A549 (cell line): ENCODE data around the gene NDFIP1.

ENCODE experiments used
- JUN ChIP-seq, 2 experiments: fragments of >200 bp; sonication (Bioruptor Twin); formaldehyde crosslinking; IDR thresholded peaks; 2 replicates in 1 of 2; 3 replicates in 1 of 2; pipeline ENCODE4 v1.6.1; 2016 to 2017
- TF ChIP-seq, protein P1 (sequence below): fragments of >200 bp; sonication (Bioruptor Twin); formaldehyde crosslinking; IDR thresholded peaks from 3 replicates; pipeline ENCODE4 v1.5.1; 2016

DNA sequence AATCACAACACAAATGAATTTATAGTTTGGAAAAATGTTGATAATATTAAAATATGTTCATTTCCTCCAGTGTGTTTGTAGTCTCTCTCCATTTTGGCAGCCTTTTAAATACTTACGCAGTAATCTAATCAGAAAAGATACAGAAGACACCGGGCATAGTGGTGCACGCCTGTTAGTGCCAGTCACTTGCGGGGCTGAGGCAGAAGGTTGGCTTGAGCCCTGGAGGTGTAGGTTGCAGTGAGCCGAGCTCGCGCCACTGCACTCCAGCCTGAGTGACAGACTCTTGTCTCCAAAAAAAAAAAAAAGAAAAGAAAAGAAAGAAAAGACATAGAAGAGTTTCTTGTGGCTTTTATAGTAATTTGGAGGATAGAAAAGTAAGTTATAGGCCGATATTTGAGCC lies 41.9 kb downstream of the NDFIP1 start:
- no peak for TF ChIP-seq JUN (IDR thresholded peaks at IDR 0.05)
- TF ChIP-seq, protein P1, sequence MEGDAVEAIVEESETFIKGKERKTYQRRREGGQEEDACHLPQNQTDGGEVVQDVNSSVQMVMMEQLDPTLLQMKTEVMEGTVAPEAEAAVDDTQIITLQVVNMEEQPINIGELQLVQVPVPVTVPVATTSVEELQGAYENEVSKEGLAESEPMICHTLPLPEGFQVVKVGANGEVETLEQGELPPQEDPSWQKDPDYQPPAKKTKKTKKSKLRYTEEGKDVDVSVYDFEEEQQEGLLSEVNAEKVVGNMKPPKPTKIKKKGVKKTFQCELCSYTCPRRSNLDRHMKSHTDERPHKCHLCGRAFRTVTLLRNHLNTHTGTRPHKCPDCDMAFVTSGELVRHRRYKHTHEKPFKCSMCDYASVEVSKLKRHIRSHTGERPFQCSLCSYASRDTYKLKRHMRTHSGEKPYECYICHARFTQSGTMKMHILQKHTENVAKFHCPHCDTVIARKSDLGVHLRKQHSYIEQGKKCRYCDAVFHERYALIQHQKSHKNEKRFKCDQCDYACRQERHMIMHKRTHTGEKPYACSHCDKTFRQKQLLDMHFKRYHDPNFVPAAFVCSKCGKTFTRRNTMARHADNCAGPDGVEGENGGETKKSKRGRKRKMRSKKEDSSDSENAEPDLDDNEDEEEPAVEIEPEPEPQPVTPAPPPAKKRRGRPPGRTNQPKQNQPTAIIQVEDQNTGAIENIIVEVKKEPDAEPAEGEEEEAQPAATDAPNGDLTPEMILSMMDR: no peak
